Neural progenitor cell (in vitro differentiated cells): ENCODE measurements around the gene MTERF1.

Experiments
- EZH2 ChIP-seq: fragments of 200-600 bp; sonication (generic); IDR thresholded peaks from 2 replicates; pipeline ENCODE4 v1.6.1; 2017; ENCODE audit warnings: antibody characterized with exemption, mild to moderate bottlenecking, moderate library complexity
- EZH2phosphoT487 ChIP-seq: fragments of 200-600 bp; sonication (generic); IDR thresholded peaks from 2 replicates; pipeline ENCODE4 v1.6.1; 2017; ENCODE audit warnings: antibody characterized with exemption
- TF ChIP-seq, protein P1 (sequence below): fragments of 200-600 bp; sonication (generic); IDR thresholded peaks from 2 replicates; pipeline ENCODE4 v1.5.1; 2017; ENCODE audit warnings: antibody characterized with exemption, mild to moderate bottlenecking

GRCh38 chr7:91918356-91918755 is 37.9 kb upstream of the MTERF1 start:
- TF ChIP-seq, protein P1, sequence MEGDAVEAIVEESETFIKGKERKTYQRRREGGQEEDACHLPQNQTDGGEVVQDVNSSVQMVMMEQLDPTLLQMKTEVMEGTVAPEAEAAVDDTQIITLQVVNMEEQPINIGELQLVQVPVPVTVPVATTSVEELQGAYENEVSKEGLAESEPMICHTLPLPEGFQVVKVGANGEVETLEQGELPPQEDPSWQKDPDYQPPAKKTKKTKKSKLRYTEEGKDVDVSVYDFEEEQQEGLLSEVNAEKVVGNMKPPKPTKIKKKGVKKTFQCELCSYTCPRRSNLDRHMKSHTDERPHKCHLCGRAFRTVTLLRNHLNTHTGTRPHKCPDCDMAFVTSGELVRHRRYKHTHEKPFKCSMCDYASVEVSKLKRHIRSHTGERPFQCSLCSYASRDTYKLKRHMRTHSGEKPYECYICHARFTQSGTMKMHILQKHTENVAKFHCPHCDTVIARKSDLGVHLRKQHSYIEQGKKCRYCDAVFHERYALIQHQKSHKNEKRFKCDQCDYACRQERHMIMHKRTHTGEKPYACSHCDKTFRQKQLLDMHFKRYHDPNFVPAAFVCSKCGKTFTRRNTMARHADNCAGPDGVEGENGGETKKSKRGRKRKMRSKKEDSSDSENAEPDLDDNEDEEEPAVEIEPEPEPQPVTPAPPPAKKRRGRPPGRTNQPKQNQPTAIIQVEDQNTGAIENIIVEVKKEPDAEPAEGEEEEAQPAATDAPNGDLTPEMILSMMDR, result no peak
- TF ChIP-seq EZH2 (no peak), EZH2phosphoT487 (no peak)
